GM06990 (cell line): ENCODE measurements around the gene MEX3D.

Experiments used
- DNase-seq: peaks from one replicate; pipeline ENCODE4 v3.0.0-alpha.2; 2011; ENCODE audit not compliant: insufficient read length; ENCODE audit errors: extremely low read depth
- H3K27me3 ChIP-seq: replicated peaks from 2 replicates; pipeline ENCODE4 v1.6.0; 2011; ENCODE audit warnings: low read length; ENCODE audit not compliant: control insufficient read depth, insufficient read depth
- H3K36me3 ChIP-seq: 2 replicates; pipeline ENCODE4 v1.5.1; 2011; ENCODE audit warnings: low read length; ENCODE audit not compliant: control insufficient read depth, insufficient read depth
- H3K4me3 ChIP-seq: replicated peaks from 2 replicates; pipeline ENCODE4 v1.5.1; 2011; ENCODE audit warnings: low read depth, mild to moderate bottlenecking, control low read depth, low read length
- TF ChIP-seq, protein P1 (sequence below): IDR thresholded peaks from 2 replicates; pipeline ENCODE4 v1.5.1; 2011; ENCODE audit warnings: low read length, control low read depth, mild to moderate bottlenecking, inconsistent platforms; ENCODE audit not compliant: insufficient read depth, poor library complexity, severe bottlenecking

Gene MEX3D

DNA sequence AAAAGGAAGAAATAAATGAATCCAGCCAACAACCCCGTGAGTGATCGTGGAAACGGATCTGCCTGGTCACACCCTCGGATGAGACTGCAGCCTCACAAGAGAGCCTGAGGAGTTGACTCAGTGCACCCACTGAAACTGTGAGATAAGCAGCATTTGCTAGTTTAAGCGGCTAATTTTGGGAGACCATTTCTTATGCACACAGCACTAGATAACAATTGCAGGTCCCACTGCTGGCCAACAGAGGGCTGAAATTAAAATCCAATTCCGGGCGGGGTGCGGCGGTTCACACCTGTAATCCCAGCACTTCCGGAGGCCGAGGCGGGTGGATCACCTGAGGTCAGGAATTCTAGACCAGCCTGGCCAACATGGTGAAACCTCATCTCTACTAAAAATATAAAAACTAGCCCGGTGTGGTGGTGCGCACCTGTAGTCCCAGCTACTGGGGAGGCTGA is 33.5 kb upstream of the MEX3D start:
- Histone ChIP-seq H3K36me3 (peaks cover 20% of the 10 kb centered on the region), H3K4me3 (no peak overlapping the region), H3K27me3 (no peaks in the 10 kb centered on the region)
- no peak for DNase-seq
- TF ChIP-seq, protein P1, sequence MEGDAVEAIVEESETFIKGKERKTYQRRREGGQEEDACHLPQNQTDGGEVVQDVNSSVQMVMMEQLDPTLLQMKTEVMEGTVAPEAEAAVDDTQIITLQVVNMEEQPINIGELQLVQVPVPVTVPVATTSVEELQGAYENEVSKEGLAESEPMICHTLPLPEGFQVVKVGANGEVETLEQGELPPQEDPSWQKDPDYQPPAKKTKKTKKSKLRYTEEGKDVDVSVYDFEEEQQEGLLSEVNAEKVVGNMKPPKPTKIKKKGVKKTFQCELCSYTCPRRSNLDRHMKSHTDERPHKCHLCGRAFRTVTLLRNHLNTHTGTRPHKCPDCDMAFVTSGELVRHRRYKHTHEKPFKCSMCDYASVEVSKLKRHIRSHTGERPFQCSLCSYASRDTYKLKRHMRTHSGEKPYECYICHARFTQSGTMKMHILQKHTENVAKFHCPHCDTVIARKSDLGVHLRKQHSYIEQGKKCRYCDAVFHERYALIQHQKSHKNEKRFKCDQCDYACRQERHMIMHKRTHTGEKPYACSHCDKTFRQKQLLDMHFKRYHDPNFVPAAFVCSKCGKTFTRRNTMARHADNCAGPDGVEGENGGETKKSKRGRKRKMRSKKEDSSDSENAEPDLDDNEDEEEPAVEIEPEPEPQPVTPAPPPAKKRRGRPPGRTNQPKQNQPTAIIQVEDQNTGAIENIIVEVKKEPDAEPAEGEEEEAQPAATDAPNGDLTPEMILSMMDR, result no peak

DNA sequence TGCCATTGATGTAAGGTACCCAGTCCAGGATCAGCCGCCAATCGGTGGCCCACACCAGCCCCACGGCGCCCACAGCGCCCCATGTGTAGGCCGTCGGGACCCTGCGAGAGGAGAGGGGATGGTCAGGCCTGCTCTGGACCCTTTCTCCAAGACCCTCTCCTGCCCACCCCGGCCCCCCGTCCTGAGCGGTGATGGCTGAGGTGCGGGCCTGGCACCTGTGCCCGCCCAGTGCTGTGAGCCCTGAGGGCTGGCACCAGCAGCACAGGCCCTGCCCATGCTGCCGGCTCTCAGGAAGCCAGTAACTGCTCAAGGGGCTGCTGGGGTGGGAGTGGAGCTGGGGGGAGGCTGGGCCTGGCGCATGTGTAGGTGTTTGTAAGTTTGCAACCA is 31.3 kb upstream of the MEX3D start:
- no peak overlapping the region for H3K4me3 ChIP-seq
- H3K27me3 ChIP-seq, result no peaks in the 10 kb centered on the region
- TF ChIP-seq, protein P1, result no peak
- DNase-seq, result no peak
- H3K36me3 ChIP-seq, result peaks cover 20% of the 10 kb centered on the region

DNA sequence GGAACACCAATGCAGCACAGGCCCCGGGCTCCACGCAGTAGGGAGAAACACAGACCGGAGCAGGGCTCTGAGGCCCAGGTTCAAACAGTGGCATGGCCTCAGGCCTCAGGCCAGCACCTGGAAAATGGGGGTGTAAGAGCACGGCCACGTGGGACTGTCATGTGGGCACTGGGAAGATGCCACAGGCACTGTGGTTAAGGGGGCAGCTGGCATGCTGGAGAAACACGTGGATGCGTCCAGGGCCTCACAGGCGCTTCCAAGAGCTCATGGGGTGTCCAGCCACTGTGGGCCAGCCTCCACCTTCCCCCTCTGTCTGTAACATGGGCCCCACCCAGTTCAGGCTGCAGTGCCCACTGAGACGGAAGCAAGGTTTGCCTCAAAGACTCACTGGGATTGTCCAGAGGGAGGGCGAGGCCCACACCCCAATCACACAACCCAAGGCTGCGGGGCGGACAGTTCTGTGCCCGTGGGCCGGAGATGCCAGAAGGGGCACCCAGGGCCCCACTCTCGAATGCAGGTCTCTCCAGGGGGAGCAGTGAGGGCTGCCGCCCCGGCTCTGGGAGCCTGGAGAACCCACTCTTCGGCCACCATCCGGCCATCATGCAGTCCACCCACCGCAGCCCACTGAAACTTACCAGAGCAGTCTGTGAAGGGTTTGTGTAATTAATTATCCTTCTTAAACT is 30.8 kb upstream of the MEX3D start:
- no peak for DNase-seq
- Histone ChIP-seq H3K4me3 (no peak overlapping the region), H3K36me3 (peaks cover 20% of the 10 kb centered on the region), H3K27me3 (no peaks in the 10 kb centered on the region)
- TF ChIP-seq, protein P1, result no peak

DNA sequence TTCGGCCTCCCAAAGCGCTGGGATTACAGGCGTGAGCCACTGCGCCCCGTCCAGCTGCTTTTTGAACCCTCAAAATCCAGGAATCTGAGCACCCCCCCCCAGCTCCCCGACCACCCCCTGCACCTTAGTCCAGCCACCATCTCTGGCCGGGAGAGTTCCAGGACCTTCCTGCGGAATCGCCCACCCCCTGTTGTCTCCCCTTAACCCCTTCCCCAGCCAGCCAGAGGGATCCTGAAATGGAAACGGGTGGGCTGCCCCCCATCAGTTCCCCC is 25.3 kb upstream of the MEX3D start:
- no peak overlapping the region for H3K4me3 ChIP-seq

DNA sequence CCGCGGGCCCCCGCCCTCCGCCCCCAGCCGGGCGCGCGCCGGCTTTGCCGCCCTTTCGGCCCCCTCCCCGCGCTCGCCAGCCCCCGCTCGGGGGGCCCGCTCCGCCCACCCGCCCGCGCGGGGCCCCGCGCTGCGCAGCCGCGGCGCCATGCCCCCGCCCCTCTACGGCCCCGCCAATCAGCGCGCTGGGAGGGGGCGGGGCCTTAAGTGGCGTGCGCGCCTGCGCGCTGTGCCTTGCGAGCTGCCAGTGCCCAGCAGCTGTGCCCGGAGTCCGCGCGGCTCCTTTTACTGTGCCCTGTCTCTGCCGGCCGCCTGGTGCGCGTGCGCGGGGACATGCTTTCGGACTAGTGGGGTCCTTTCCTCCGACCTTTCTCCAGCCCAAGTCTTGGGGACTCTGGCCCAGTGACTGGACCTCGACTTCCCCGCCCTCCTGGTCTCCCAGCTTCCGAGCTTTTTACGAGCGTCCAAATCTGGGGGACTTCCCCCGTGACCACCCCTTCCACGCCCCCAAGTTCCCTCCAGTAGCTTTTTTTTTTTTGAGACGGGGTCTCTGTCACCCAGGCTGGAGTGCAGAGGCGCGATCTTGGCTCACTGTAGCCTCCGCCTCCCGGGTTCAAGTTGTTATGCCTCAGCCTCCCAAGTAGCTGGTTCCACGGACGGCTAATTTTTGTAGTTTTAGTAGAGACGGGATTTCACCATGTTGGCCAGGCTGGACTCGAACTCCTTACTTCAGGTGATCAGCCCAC is 24.8 kb upstream of the MEX3D start, which contains the start of gene MBD3:
TSS of gene MBD3 (minus strand) at position 111 of the 746 bp plus-strand sequence. CDS start 234 bp downstream, outside the sequence.
- Histone ChIP-seq H3K27me3 (no peaks in the 10 kb centered on the region), H3K4me3 (peak within 1 kb of the TSS; percentile 98), H3K36me3 (peaks cover 9% of the 10 kb centered on the region)
- peak; percentile 92 for DNase-seq
- TF ChIP-seq, protein P1, result no peak

More for the DNA sequence above, 25.3 kb upstream of the MEX3D start:
- H3K27me3 ChIP-seq, result no peaks in the 10 kb centered on the region
- no peak for DNase-seq
- TF ChIP-seq, protein P1, result no peak
- H3K36me3 ChIP-seq, result peaks cover 10% of the 10 kb centered on the region
